ENCODE measurements around the gene CTNNBL1.
"Not testable (repeated sequence)": the region's sequence is repeated elsewhere in the genome, so short reads cannot be mapped to it uniquely, and the experiment has no call there.

Gene CTNNBL1

DNA sequence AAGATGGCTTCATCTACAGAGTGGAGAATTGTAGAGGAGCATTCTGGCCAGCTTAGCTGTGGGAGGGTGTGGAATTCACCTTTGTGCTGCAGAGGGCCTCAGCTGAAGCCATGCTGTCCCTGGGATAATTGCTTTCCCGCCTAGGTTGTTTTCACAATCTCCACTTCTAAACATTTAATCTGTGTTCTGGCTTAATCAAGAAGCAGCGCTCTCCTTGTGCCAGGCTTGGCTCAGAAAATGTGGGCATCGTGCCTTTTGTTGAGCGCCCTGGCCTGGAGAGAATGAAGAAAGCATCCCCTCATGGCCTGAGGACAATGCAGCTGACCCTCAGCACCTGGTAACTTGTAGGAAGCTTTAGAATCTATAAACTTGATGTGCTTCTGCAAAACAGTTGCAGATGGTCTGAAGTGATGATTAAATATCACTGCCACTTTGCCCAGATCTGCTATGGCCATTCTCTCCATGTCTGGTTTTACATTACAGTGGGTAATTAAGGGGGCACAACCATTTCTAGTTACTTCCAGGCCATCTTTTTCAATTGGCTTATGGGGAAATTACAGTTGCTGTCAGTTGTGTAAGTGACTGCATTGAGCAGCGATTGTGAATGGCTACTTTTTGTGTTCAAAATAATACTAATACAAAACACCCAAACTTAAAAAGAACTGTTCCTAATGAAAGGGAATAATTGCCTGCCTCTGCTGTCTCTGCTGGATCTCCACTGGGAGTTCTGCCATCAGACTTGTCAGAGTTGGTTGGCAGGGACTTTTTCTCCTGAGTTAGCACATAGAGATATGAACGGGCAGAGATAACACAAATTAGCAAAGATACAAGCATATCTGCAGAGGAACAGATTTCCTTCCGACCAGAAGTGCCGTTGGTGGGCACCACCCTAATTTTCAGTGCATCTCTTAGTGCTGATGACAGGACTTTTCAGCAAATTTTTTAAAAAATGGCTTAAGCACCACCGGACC, 18.4 kb downstream of the CTNNBL1 start:
- DNase-seq (ENCODE audit: low read depth in 2 of 2), result no peak

DNA sequence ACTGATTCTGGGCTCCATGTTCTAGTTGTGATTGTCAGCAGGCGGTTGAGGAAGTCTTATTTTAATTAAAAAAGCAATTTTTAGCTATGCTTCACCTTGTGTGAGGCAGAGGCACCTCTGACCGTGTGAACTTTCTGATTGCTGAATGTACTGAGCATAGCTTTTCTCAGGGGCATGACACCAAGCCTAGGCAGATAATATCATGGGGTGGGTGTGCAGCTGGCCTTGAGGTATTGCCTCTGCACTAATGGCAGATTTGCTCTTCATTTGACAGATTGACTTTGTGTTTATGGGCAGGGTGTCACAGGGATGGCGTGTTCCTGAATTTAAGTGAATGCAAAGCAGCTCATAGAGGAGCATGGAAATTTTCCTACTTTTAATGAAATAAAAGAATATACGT, 19.6 kb downstream of the CTNNBL1 start:
- no peak for DNase-seq (ENCODE audit: low read depth in 2 of 2)

DNA sequence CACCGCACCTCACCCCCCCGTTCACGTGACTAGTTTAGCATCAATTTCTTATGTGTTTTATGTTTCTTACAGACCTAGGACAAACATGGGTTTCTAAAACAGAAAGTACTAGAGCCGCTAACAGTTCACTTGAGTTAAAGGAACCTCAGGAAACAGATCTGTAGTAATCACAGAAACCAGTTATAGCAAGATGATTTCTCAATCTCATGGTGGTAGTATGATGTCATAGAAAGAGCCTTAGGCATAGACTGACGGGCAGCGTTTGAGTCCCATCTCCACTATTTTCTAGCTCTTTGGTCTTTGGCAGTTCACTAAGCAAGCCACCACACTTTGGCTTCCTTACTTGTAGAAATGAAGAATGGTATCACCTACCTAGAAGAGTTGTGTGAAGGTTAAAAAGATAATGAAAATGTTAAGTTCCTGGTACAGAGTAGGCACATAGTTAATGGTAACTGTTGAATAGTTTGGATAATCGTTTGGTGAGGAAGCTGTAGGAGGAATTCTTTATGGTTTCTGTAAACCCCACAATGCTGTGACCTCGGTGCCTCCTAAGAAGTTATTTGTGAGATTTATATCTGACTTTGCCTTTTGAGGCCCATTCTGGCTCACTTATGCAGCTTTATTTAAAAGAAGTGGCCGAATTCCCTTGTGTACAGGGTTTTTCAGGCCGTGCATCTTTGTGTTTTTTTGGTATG, 21.3 kb downstream of the CTNNBL1 start:
- no peak for DNase-seq (ENCODE audit: low read depth in 2 of 2)

DNA sequence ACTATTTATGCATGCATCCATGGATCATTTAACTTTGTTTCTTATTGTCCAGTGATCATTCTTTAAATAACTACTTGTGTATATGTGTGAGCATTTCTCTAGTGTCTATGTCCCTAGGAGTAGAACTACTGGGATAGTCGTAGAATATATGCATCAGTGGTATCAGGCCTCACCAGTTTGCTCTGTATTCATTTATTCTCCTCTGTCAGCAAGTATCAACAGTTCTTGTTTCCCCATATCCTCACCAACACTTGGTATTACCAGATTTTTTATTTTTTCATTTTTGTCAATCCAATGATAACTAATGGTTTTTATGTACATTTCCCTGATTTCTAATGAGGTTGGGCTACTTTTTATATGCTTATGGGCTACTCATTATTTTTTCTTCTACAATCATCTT, 27.9 kb downstream of the CTNNBL1 start:
- no peak for DNase-seq (ENCODE audit: low read depth in 2 of 2)

DNA sequence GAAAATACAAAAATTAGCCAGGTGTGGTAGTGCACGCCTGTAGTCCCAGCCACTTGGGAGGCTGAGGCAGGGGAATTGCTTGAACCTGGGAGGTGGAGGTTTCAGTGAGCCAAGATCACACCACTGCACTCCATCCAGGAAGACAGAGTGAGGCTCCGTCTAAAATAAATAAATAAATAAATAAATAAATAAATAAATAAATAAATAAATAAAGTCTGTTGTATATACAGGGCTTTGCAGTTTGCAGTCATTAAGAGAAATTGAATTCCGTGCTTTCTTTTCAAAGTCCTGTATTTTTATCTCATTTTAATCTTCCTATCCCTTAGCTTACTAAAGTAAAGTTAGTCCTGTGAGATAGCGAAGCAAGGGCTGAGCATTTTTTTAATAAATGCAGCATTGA, 28.5 kb downstream of the CTNNBL1 start:
- DNase-seq (ENCODE audit: low read depth in 2 of 2), result not testable (repeated sequence)

DNA sequence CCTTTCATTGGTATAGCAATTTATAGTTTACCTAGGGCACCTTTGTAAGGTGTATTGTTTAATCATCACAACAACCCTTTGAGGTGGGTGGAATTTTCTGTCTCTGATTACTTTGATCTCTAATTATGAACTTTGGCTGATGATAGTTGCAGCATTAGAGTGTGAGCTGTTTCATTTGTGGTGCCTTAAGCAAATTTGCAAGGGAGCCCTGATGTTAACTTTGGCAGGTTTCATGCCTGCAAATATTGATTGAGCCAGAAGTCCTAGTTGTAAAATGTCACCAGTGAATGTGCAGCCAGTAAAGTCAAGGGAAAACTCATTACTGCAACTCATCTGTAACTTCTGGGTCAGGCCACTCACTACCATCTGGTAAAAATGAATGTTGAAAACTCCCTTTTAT, 29.8 kb downstream of the CTNNBL1 start:
- no peak for DNase-seq (ENCODE audit: low read depth in 2 of 2)

DNA sequence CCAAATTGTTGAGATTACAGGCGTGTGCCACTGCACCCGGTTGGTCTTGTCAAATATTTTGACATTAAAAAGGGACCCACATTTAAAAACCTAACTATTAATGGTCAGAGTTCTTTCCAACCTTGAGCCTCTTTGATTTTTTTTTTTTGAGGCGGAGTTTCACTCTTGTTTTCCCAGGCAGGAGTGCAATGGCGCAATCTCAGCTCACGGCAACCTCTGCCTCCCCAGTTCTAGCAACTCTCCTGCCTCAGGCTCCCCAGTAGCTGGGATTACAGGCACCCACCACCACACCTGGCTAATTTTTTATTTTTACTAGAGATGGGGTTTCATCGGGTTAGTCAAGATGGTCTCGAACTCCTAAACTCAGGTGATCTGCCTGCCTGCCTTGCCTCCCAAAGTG, 31.3 kb downstream of the CTNNBL1 start:
- DNase-seq (ENCODE audit: low read depth in 2 of 2), result no peak

DNA sequence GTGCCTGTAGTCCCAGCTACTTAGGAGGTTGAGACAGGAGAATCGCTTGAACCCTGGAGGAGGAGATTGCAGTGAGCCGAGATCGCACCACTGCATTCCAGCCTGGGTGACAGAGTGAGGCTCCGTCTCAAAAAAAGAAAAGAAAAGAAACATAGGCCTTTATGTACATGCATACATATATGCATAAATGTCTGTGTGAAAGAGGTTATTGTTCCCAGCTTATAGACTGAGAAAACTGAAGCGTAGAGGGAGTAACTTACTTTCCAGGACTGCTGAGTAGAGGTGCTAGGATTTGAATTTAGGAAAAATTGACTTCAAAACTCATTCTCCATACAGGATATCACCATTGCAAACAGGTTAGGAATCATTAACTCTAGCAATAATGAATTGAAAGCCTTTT, 32.0 kb downstream of the CTNNBL1 start:
- no peak for DNase-seq (ENCODE audit: low read depth in 2 of 2)

DNA sequence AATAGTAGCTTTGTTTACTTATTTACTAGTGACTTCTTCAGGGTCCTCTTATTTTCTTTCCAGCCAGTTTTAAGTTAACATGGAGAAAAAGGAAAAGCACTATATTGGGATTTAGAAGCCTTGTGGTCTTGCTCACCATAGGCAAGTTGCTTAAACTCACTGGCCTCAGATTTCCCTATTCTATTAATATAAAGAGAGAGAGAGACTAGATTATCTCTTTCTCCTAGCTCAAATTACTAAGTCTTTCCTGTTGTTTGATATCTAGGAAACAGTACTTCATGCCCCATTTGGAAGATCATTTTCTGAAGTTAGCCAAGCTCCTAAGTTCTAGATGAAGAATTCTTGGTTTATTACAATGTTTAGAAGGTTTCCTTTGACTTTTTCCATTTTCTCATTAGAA, 32.5 kb downstream of the CTNNBL1 start:
- DNase-seq (ENCODE audit: low read depth in 2 of 2), result no peak

DNA sequence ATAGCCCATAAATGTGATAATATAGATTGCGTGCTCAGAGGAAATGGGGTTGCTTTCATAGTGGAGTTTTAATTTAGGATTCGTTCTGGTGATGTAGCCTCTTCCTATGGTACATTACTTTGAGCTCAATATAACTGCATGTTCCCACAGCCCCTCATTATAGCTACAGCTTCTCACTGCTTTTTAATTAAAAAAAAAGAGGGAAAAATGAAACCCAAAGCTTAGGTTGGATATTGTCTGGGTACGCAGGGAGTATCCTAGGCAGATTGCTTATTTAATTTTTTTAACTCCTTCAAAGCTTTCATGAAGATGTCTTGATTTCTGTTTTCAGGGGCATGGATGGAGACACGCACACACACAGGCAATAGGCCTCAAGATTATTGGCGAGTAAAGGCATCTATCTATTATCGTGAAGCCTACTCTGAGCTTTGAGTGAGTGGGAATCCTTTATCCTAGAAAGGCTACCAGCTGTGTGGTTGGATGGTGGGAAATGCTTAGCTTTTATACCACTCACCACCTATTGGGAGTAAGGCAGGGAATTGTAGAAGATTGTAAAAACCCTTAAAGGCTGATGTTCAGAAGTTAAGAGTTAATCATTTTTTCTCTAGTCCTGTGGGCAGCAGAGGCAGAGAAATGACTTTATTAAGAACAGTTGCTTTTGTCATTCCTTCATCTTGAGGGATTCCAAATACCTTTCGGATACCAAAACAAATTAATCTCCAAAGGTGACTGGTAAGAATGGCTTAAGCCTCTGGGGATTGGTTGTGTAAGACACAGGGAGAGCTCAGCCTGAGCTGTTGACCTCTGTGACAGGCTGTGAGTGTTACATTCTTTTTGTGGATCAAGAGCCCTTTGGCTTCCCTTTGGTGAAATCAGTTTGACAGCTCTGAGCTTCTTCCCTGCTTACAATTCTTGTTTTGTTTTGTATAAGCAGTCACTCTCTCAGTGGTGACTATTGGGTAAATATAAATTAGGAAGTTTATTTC, 33.4 kb downstream of the CTNNBL1 start:
- DNase-seq (ENCODE audit: low read depth in 2 of 2), result no peak

DNA sequence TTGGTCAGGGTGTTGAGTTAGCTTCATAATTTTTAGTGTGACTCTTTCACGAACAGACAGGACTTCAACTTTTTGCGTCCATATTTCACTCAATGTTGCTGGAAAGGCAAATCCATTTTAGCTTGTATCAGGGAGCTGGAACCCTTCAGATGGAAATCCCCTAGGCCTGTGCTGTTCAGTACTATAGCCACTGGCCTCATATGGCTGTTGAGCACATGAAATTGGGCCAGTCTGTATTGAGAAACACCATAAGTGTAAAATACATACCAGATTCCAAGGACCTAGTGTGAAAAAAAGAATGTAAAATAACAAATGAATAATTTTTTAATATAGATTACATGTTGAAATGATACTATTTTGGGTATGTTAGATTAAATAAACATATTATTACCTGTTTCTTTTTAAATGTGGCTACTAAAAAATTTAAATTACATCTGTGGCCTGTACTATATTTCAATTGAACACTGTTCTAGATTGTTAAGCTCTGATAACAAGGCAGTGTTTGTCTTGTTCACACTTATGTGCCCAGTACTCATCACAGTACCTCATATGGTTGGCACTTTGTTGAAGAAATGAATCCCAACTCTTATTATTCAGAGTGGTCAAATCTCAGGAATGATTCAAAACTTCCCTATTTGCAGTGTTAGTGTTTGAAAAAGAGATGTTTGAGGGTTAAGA, 34.3 kb downstream of the CTNNBL1 start:
- DNase-seq (ENCODE audit: low read depth in 2 of 2), result no peak

DNA sequence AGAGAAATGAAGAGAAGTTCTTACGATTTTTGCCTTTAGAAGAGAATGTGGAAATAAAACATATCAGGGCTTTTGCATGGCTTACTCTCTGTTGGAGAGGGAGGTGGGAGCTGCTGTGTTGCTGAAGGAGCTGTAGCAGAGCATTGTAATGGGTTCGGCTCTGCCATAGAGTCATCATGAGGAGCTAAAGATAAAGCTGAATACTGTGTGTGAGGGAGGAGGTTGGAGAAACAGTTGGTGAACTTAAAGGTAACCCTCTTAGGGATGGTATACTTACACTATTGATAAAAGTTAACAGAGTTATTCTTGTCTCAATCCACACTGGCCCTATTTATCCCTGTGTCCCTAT, 34.8 kb downstream of the CTNNBL1 start:
- DNase-seq (ENCODE audit: low read depth in 2 of 2), result no peak

DNA sequence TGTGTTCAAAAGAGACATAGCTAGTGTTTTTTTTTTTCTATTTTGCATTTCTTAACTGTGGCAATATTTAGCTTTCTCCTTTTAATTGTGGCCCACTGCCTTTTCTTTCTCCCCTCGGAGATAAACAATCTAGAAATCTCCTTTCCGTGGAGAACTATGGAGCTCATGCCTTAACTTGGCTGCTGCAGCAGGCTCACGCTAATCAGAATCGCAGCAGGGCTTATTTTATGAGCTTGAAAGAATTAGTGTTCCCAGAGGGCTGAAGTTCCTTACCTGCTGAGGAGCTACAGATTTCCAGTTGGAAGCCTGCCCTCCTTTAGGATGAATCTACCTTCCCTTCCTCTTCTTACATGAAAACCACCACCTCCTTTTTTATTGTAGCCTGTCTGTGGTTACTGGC, 35.6 kb downstream of the CTNNBL1 start:
- DNase-seq (ENCODE audit: low read depth in 2 of 2), result no peak

DNA sequence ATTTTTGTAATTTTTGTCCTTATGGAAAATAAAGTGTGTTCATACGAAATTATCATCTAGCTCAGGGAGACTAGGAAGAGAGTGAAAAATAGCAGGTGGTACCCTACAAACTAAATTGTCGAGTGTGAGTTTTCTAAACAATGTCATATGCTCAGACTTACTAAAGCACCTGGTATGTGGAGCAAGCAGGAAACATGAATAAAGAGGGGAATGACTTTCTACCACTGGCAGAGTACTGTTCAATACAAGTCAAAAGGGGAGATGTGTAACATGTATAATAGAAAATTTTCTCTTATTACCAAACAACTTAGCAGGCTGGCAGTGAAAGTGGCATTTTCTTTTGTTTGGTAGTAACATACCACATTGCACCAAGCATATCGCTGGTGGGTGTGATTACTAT, 36.1 kb downstream of the CTNNBL1 start:
- no peak for DNase-seq (ENCODE audit: low read depth in 2 of 2)

DNA sequence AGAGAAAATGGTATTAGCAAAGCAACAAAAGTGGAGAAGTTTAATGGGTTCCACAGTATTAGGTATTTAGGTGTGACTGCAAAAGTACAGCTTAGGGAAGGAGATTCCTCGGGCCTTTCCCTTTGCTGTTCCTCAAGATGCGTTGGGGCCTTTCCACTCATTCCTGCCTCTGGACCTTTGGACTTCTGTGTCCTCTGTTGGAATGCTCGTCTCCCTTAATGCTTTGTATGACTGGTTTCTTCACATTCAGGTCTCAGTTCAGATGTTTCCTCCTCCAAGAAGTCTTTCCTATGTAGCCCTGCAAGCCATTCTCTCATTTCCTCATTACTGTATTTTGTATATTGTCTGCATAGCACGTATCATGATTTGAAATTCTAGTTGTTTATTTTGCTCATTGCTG, 39.6 kb downstream of the CTNNBL1 start:
- DNase-seq (ENCODE audit: low read depth in 2 of 2), result no peak

DNA sequence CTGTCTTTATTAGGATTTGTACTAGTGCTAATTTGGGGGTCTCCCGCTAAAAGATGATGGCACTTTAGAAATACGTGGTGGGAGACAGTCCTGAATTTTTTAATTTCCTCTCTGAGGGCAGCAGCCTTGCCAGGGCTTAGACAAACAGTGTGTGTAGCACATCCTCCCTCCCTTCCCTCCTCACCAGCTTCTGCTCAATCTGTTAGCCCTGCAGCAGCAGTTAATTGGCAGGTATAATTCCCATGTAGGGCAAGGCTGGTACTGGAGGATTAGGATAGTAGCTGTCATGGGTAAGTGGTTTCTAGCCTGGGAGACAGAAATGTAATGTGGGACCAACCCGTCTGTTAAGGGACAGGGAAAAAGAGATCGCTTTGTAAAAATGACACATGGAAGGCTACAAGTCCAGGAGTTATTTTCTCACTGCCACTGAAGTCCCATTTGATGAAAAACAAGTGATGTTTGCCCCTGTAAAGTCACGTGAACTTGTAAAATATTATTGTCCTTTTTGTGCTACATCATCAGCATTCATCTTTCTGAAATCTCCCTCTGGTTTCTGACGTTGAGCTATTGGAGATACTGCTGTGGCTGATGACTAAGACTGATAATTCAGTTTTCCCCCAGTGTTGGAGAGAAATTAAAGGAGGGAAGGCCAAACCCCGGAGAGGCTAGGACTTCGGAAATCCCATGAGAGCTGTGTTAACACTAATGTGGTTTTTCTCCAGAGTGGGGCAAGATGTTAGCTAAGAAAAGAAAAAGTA, 40.6 kb downstream of the CTNNBL1 start:
- DNase-seq (ENCODE audit: low read depth in 2 of 2), result no peak

DNA sequence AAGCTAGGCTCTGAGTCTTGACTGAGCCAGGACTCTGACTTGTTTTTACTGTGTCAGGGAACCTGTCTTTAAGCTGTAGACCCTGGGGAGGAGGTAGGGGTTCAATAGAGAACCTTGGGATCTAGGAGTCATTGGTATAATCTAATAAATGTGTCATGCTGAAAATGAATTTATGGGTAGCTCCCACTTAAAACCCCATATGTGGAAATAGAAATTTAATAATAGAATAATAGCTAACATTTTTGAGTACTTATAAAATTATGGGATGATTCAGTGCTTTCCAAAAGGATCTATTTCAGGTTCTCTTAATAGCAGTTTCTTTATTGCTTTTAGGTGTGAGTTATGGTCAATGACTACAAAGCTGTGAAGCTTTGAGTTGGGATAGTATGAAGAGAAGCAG, 41.7 kb downstream of the CTNNBL1 start:
- no peak for DNase-seq (ENCODE audit: low read depth in 2 of 2)

DNA sequence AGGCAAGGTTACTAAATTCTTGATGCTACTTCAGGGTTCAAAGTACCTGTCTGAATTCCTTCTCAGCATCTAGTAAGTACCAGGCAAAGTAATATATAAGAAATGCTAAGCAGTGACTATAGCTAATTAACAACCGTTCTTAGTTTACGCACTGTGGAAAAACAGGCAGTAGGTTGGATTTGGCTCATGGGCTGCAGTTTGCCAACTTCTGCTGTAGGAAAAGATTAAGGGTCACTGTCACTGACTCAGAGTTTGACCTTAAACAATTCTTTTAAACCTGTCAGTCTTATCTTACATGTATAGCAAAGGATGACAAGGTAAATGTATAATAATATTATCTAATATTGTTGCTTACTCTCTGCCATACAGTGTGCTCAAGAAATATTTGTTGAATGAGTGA, 42.3 kb downstream of the CTNNBL1 start:
- DNase-seq (ENCODE audit: low read depth in 2 of 2), result no peak

DNA sequence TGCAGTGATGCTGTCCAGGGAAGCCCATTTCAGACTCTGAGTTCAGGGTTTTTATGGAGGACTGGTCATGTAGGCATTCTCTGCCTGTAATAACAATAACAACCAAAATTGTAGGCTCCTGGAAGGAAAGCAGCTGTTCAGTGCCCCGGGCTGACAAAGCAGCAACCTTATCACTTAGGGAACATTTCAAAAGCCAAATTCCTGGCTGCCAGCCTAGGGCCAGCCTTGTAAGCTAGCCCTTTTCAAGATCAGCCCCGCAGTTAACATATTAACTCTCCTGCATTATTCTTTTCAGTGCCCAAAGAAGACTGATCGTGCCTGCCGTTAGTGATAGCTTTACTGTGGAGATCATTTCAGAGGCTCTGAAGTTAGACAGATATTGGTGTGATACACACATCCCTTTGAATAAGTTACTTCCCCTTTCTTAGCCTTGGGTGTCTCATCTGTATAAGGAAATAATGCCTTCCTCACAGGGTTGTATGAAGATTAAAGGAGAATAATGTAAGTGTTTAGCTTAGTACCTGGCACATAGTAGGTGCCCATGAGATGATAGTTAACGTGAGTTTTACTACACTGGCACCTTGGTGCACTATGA, 44.1 kb downstream of the CTNNBL1 start:
- DNase-seq (ENCODE audit: low read depth in 2 of 2), result no peak

DNA sequence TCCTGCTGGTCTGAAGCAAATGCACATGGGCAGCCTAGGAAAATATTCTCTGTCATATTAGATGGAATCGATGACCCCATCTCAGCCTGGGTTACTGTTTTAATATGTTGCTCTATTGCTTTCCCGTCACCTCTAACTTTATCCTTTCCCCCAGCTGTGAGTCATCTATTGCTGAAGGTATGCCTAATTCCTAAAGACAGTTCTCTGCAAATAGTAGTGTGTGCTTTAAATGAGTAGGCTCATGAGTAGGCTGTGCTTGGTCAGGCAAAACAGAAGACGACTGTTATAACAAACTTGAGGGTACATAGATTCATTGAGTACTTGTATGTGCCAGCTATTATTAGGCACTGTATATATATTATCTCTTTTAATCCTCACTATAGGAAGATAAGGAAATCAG, 47.2 kb downstream of the CTNNBL1 start:
- DNase-seq (ENCODE audit: low read depth in 2 of 2), result no peak

All from stimulated activated CD4-positive, alpha-beta T cell treated with anti-CD3 and anti-CD28 coated beads, Interleukin-1b, Interleukin-23, amount 100 ng/mL, for 1 hour (primary cell).